GM12878 (cell line): ENCODE results near the gene ITSN1.

ENCODE experiments used
- ATF3 ChIP-seq: IDR thresholded peaks from 2 replicates; pipeline ENCODE4 v1.6.1; 2011; ENCODE audit warnings: low read depth, mild to moderate bottlenecking, low read length, moderate library complexity, borderline replicate concordance; ENCODE audit errors: extremely low read depth
- BHLHE40 ChIP-seq, 2 experiments: fragments of 450-650 bp in 1 of 2; IDR thresholded peaks; 2 replicates each; pipeline ENCODE4 v1.6.1; 2011 to 2017; ENCODE audit warnings: low read depth in 2 of 2, borderline replicate concordance in 1 of 2, improper control_type of control experiment in 1 of 2, low read length in 1 of 2, mild to moderate bottlenecking in 1 of 2
- CBX3 ChIP-seq: fragments of 200-600 bp; sonication (generic); IDR thresholded peaks from 2 replicates; pipeline ENCODE4 v1.6.1; 2016; ENCODE audit warnings: low read depth, borderline replicate concordance
- CBX5 ChIP-seq: sonication (generic); IDR thresholded peaks from 2 replicates; pipeline ENCODE4 v1.6.1; 2016; ENCODE audit warnings: low read depth, moderate library complexity, mild to moderate bottlenecking, inconsistent platforms
- CEBPZ ChIP-seq: fragments of 150-350 bp; IDR thresholded peaks from 2 replicates; pipeline ENCODE4 v1.6.1; 2016; ENCODE audit warnings: low read depth, low read length
- CTCF ChIP-seq, 3 experiments: IDR thresholded peaks in 2 of 3; conservative IDR thresholded peaks in 1 of 3; 2 replicates each; pipeline ENCODE4 v1.5.1; 2011; ENCODE audit warnings: low read depth in 3 of 3, low read length in 3 of 3, mild to moderate bottlenecking in 3 of 3, control low read depth in 2 of 3, moderate library complexity in 2 of 3, inconsistent platforms in 1 of 3, mixed read lengths in 1 of 3; ENCODE audit not compliant: control insufficient read depth in 2 of 3, insufficient read depth in 1 of 3; ENCODE audit errors: extremely low read depth in 1 of 3
- EGR1 ChIP-seq, 2 experiments: IDR thresholded peaks; 1 replicate in 1 of 2; 2 replicates in 1 of 2; pipeline ENCODE4 v1.6.1; 2011 to 2012; ENCODE audit warnings: low read depth in 2 of 2, low read length in 2 of 2, borderline replicate concordance in 1 of 2, mild to moderate bottlenecking in 1 of 2, moderate library complexity in 1 of 2
- EZH2 ChIP-seq: IDR thresholded peaks from 2 replicates; pipeline ENCODE4 v1.6.1; 2012; ENCODE audit warnings: low read depth, mild to moderate bottlenecking, control low read depth, inconsistent platforms, low read length, borderline replicate concordance; ENCODE audit not compliant: control insufficient read depth
- GABPA ChIP-seq: IDR thresholded peaks from 2 replicates; pipeline ENCODE4 v1.6.1; 2014; ENCODE audit warnings: antibody characterized with exemption, low read depth, mild to moderate bottlenecking, inconsistent platforms
- KAT2A ChIP-seq: conservative IDR thresholded peaks from 2 replicates; pipeline ENCODE4 v1.6.1; 2011; ENCODE audit warnings: low read depth, low read length; ENCODE audit not compliant: control insufficient read depth
- KDM1A ChIP-seq: fragments of 200-600 bp; sonication (generic); IDR thresholded peaks from 2 replicates; pipeline ENCODE4 v1.6.1; 2016; ENCODE audit warnings: borderline replicate concordance
- PBX3 ChIP-seq: IDR thresholded peaks from 2 replicates; pipeline ENCODE4 v1.6.1; 2011; ENCODE audit warnings: mild to moderate bottlenecking, low read depth, low read length, moderate library complexity; ENCODE audit not compliant: insufficient replicate concordance

GRCh38 chr21:33729641-33730040 lies 87.3 kb downstream of the ITSN1 start:
- TF ChIP-seq ATF3 (no peak), KAT2A (no peak), CTCF (IDR thresholded peaks at IDR 0.05 in 2 of 3, conservative IDR thresholded peaks at IDR 0.05 in 1 of 3; ENCODE audit: control insufficient read depth in 2 of 3, extremely low read depth in 1 of 3, insufficient read depth in 1 of 3, low read depth in 3 of 3, low read length in 3 of 3) (no peak), EZH2 (no peak), PBX3 (no peak), EGR1 (IDR thresholded peaks at IDR 0.05; ENCODE audit: borderline replicate concordance in 1 of 2, low read depth in 2 of 2, low read length in 2 of 2) (no peak), GABPA (no peak), CEBPZ (no peak), BHLHE40 (IDR thresholded peaks at IDR 0.05; ENCODE audit: borderline replicate concordance in 1 of 2, low read depth in 2 of 2, low read length in 1 of 2) (no peak), CBX5 (no peak), KDM1A (no peak), CBX3 (no peak)
